Upper lobe of right lung (tissue), 1 donor: ENCODE results near the gene RAB25. TPM values are rescaled to one million over a fixed set of nuclear protein-coding genes. Genes with fewer than 3 reads are reported as not detected.

Source experiments
- ATAC-seq: fragments of 200-7000 bp; cut with Tn5 transposase; one replicate; pipeline ENCODE4 v1.9.1; 2020; ENCODE audit warnings: mild to moderate bottlenecking, moderate library complexity
- DNase-seq: peaks from one replicate; pipeline ENCODE4 v3.0.0-alpha.2; 2020
- H3K27ac ChIP-seq: fragments of 200-600 bp; one replicate; pipeline ENCODE4 v1.8.0; 2022
- H3K27me3 ChIP-seq: fragments of 200-600 bp; one replicate; pipeline ENCODE4 v1.8.0; 2022; ENCODE audit warnings: mild to moderate bottlenecking
- H3K36me3 ChIP-seq: fragments of 200-600 bp; one replicate; pipeline ENCODE4 v1.8.0; 2022
- H3K4me1 ChIP-seq: fragments of 200-600 bp; one replicate; pipeline ENCODE4 v1.8.0; 2022
- H3K4me3 ChIP-seq: fragments of 200-600 bp; one replicate; pipeline ENCODE4 v1.8.0; 2022; ENCODE audit warnings: mild to moderate bottlenecking
- H3K9me3 ChIP-seq: fragments of 200-600 bp; one replicate; pipeline ENCODE4 v1.8.0; 2022
- CTCF ChIP-seq: fragments of 200-600 bp; IDR thresholded peaks from one replicate; pipeline ENCODE4 v1.8.0; 2022; ENCODE audit warnings: antibody characterized with exemption
- intact Hi-C: fragments of 100-400 bp; cut with DNase I; formaldehyde crosslinking; loops from one replicate; pipeline ENCODE4 v1.11.0; 2022
- total RNA-seq: library from RNA; stranded (reverse); fragmentation: NEBNext Ultra II Directional; extraction: Animal tissue kit (Norgen Biotek cat#: 25700); gene quantifications from one replicate; pipeline ENCODE4 v1.2.1, GENCODE V29; 2021
- donor health status: DM: no; HTN: yes; CAD: no; lungs with severe emphysema.

Gene RAB25
- total RNA-seq, 1 donor from 2014 or later = 62.0 TPM

- Histone ChIP-seq H3K27me3 (no peaks in the 10 kb centered on the region), H3K27ac (no peak overlapping the region), H3K4me3 (no peak overlapping the region), H3K9me3 (no peaks in the 10 kb centered on the region), H3K4me1 (peaks cover 10% of the 10 kb centered on the region), H3K36me3 (no peaks in the 10 kb centered on the region)
- intact Hi-C loops = no loop called here
- no peak for DNase-seq
- TF ChIP-seq CTCF = no peak
- ATAC-seq = no peak
Observed at GRCh38 chr1:156073740-156074139, 12.8 kb downstream of the RAB25 start.

DNA sequence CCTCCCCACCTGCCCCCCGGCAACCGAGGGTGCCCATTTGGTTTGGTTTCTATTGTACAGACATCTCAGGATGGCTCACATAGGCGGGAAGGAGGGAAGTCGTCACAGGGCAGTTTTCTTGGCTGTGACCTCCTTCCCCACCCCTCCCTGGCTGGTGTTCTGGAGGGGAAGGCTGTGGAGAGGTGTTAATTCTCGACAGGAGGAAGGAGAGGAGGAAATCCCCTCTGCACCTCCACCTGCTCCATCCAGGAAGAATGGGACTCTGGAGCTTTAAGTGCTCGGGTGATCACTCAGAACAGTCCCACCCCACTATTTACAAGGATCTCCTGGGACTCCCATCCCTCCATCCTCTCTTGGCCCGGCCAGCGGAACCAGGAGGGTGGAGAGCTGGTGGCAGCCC lies 13.7 kb downstream of the RAB25 start:
- no peaks in the 10 kb centered on the region for H3K9me3 ChIP-seq
- H3K36me3 ChIP-seq = no peaks in the 10 kb centered on the region
- H3K27ac ChIP-seq = no peak overlapping the region
- no peak for TF ChIP-seq CTCF
- no peak overlapping the region for H3K4me3 ChIP-seq
- no peak for ATAC-seq
- no peaks in the 10 kb centered on the region for H3K27me3 ChIP-seq
- DNase-seq = no peak
- peaks cover 10% of the 10 kb centered on the region for H3K4me1 ChIP-seq
- intact Hi-C loops = no loop called here

- Histone ChIP-seq H3K4me3 (no peak overlapping the region), H3K36me3 (no peaks in the 10 kb centered on the region), H3K27me3 (no peaks in the 10 kb centered on the region), H3K4me1 (peaks cover 10% of the 10 kb centered on the region), H3K9me3 (no peaks in the 10 kb centered on the region), H3K27ac (peak overlapping the region; percentile 30)
- ATAC-seq (no peak), DNase-seq (no peak)
- intact Hi-C loops = no loop called here
- no peak for TF ChIP-seq CTCF
Observed at GRCh38 chr1:156075162-156075561, 14.2 kb downstream of the RAB25 start.

GRCh38 chr1:156075775-156076204 lies 14.8 kb downstream of the RAB25 start:
- Histone ChIP-seq H3K27ac (peak overlapping the region; percentile 30), H3K4me3 (peak overlapping the region; percentile 54), H3K4me1 (peaks cover 10% of the 10 kb centered on the region)

DNA sequence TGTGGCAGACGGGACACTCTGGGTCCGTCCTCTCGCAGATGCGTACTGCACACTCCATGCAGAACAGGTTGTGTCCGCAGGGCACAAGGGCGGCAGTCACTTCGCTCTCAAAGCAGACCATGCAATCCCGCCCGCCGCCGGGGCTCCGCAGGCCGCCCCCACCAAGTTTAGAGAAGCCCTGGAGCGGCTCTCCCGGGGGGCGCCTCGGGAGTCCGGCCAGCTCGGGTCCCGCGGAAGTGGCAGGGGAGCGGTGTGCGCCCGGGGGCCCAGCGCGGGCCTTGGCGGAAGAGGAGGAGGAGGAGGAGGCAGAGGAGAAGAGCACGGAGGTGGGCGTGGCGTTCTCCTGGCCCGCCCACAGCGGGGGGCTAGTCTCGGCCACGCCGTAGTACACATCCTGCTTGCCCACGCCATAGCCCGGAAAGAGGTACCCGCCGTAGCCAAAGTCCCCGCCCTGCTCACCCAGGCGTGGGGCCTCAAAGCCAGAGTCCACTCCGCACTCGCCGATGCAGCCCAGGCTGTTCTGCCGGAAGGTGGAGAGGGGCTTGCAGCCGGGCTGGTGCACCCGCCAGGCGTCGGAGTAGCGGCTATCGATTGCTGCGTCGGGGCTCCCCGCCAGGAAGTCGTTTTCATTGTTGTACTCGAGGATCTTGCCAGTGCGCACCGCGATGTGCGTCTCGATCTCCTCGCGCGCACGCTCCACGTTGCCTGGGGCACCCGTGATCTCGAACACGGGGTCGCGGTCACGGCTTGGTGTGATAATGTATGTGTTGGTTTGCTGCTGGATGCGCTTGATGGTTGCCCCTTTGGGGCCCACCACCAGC lies 15.9 kb downstream of the RAB25 start:
- TF ChIP-seq CTCF = no peak
- intact Hi-C loops = no loop called here
- peak overlapping the region; percentile 36 for H3K27ac ChIP-seq
- ATAC-seq (peak; percentile 77), DNase-seq (peak; percentile 74)
- peak overlapping the region; percentile 54 for H3K4me3 ChIP-seq
- H3K36me3 ChIP-seq = no peaks in the 10 kb centered on the region
- H3K27me3 ChIP-seq = no peaks in the 10 kb centered on the region
- H3K9me3 ChIP-seq = no peaks in the 10 kb centered on the region
- peaks cover 14% of the 10 kb centered on the region for H3K4me1 ChIP-seq

More at GRCh38 chr1:156075775-156076204, 14.8 kb downstream of the RAB25 start:
- intact Hi-C loops = no loop called here
- Histone ChIP-seq H3K27me3 (no peaks in the 10 kb centered on the region), H3K36me3 (no peaks in the 10 kb centered on the region), H3K9me3 (no peaks in the 10 kb centered on the region)
- no peak for DNase-seq
- ATAC-seq = no peak
- no peak for TF ChIP-seq CTCF
